GM18499 (cell line): ENCODE data around the gene PDCD1.
"Not testable (repeated sequence)": the region's sequence is repeated elsewhere in the genome, so short reads cannot be mapped to it uniquely, and the experiment has no call there.

Experiments used
- ATAC-seq: cut with Tn5 transposase; IDR thresholded peaks from one replicate; pipeline ENCODE4 v1.9.1; 2021; ENCODE audit warnings: moderate number of reproducible peaks; ENCODE audit not compliant: insufficient read depth, unreplicated experiment

The PDCD1 gene

GRCh38 chr2:241841181-241842066, 17.3 kb downstream of the PDCD1 start:
- no peak for ATAC-seq

GRCh38 chr2:241837197-241837965, 21.3 kb downstream of the PDCD1 start:
- no peak for ATAC-seq

GRCh38 chr2:241836292-241836691, 22.4 kb downstream of the PDCD1 start:
- no peak for ATAC-seq

- ATAC-seq = no peak
These were observed 23.1 kb downstream of the PDCD1 start for GRCh38 chr2:241835611-241836010.

GRCh38 chr2:241834527-241835210, 24.0 kb downstream of the PDCD1 start:
- no peak for ATAC-seq

GRCh38 chr2:241833756-241834526, 24.8 kb downstream of the PDCD1 start:
- ATAC-seq = not testable (repeated sequence)

- ATAC-seq = no peak
These were observed 25.5 kb downstream of the PDCD1 start for GRCh38 chr2:241833101-241833663.

GRCh38 chr2:241827394-241827793, 31.3 kb downstream of the PDCD1 start:
- ATAC-seq = no peak

- ATAC-seq = not testable (repeated sequence)
These were observed 34.9 kb downstream of the PDCD1 start for GRCh38 chr2:241823531-241824437.

GRCh38 chr2:241822264-241822623, 36.5 kb downstream of the PDCD1 start:
- ATAC-seq = no peak

- no peak for ATAC-seq
These were observed 37.0 kb downstream of the PDCD1 start for GRCh38 chr2:241821460-241822263.

GRCh38 chr2:241820625-241821384, 37.9 kb downstream of the PDCD1 start:
- no peak for ATAC-seq

- ATAC-seq = not testable (repeated sequence)
These were observed 38.6 kb downstream of the PDCD1 start for GRCh38 chr2:241819947-241820624.

GRCh38 chr2:241818943-241819270, 39.8 kb downstream of the PDCD1 start:
- ATAC-seq = no peak

GRCh38 chr2:241818229-241818942, 40.3 kb downstream of the PDCD1 start:
- no peak for ATAC-seq

- not testable (repeated sequence) for ATAC-seq
These were observed 40.9 kb downstream of the PDCD1 start for GRCh38 chr2:241817821-241818215.
